GM18868 (cell line): ENCODE data around the gene LGALS8.
"Not testable (repeated sequence)": the region's sequence is repeated elsewhere in the genome, so short reads cannot be mapped to it uniquely, and the experiment has no call there.

Experiments
- ATAC-seq: cut with Tn5 transposase; IDR thresholded peaks from one replicate; pipeline ENCODE4 v1.9.1; 2021; ENCODE audit warnings: mild to moderate bottlenecking, moderate library complexity; ENCODE audit not compliant: unreplicated experiment

The LGALS8 gene

GRCh38 chr1:236536540-236536939 is 12.8 kb downstream of the LGALS8 start:
- ATAC-seq: no peak

DNA sequence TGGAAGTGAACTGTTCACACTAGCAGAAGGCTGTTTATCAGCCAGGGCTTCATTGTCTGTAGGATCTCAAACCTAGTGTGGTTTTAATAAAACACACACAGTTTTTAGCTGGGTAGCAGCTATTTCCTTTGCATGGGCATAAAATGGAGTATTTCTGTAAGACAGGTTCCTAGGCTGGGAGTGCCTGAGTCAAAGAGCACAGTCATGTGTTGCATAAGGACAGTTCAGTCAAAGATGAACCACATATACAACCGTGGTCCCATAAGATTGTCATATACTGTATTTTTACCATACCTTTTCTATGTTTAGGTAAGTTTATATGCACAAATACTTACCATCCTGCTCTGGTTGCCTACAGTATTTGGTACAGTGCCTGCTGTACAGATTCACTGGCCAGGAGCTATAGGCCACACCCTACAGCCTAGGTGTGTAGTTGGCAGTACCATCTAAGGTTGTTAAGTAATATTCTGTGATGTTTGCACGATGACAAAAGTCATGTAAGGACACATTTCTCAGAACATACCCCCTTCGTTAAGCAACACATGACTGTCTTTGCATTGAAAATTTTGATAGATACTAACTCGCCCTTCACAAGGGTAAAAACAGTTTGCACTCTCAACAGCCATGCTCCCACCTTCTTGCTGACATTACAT is 17.2 kb downstream of the LGALS8 start:
- no peak for ATAC-seq

- no peak for ATAC-seq
Measured at GRCh38 chr1:236541710-236542109, 17.9 kb downstream of the LGALS8 start.

- ATAC-seq: no peak
Measured at GRCh38 chr1:236543065-236543669, 19.4 kb downstream of the LGALS8 start.

DNA sequence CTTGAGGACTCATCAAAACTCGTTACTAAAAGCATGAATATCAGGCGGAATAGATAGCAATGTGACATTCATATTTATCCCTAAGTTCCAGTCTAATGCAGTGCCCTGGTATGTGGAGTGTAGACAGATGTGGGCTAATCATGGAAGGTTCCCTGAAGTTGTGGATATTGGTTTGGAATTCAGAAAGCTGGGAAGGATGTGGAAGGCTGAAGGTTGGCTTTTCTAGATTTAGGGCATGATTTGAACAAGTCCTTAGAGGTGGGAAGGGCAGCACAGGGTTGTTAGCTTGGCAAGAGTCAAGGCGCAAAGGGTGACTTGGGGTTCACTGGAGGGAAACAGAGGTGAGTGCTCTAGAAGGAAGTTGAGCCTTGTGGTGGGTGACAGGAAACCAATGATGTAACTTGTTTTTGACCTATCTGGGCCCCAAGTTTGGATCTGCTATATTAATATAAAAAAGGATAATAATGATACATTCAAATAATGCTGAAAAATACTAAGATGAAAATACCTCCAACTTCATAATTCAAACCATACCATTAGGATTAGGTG is 21.9 kb downstream of the LGALS8 start:
- no peak for ATAC-seq

GRCh38 chr1:236548452-236548851 is 24.7 kb downstream of the LGALS8 start:
- ATAC-seq: no peak

- ATAC-seq: no peak
Measured at GRCh38 chr1:236550961-236551851, 27.4 kb downstream of the LGALS8 start.

- ATAC-seq: no peak
Measured at GRCh38 chr1:236552096-236552495, 28.3 kb downstream of the LGALS8 start.

- ATAC-seq: no peak
Measured at GRCh38 chr1:236552901-236553300, 29.1 kb downstream of the LGALS8 start.

- ATAC-seq: no peak
Measured at GRCh38 chr1:236553370-236553769, 29.6 kb downstream of the LGALS8 start.

DNA sequence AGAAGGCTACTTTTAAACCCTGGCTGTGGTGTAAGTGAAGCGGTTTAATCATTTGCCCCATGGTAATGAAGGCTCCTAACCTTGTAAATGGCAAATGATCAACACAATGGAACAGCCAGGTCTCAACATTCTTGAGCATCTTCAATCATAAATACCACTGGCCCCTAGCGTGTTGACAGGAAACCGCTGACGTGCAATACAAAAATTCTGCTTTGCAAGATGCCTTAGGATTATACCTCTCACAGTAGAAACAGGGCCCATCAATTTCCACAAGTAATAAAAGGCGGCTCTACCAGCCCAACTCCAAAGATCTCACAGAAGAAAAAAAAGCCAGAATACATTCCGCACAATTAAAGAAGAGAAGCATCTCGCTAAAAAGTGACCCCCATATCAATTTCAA is 32.8 kb downstream of the LGALS8 start:
- ATAC-seq: no peak

- ATAC-seq: no peak
Measured at GRCh38 chr1:236558081-236558480, 34.3 kb downstream of the LGALS8 start.

DNA sequence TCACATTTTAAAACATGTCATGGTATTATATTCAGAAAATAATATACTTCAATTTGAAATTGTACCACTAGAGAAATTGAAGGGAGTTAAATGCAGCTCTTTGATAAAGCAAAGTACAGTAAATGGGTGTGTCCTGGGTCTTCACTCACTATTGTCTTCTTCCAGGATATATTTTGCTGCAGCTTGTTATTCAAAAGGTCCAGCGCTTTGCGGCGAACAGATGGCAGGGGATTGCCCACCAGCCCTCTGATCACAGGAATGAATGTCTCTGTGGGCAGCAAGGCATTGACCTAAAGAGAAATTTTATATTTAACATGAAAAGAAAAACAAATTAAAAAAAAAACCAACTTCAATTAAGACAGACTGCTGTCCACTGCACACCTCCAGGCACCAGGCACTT is 35.1 kb downstream of the LGALS8 start:
- no peak for ATAC-seq

DNA sequence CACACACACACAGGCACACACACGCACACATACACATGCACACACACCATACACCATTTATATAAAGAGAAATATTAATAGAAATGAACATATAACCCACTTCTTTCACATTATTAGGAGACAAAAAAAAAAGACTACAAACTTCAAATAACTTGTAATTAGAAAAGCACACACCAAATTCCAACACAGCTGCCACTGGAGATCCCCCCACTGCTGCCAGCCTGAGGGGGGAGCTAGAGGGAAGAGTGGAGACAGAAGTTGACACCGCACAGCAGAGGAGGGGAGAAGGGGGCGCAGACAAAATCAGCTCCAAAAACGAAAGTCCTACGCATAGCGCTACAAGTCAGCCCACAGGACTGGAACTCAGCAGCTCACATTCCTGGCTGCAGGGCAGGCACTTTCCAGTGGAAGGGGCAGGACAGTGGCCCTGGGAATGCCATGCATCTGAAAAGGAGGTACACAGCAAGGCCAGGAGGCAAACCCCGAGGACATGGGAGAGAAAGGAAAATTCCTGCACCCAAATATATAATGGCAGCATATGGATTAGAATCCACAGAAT is 36.5 kb downstream of the LGALS8 start:
- ATAC-seq: no peak

DNA sequence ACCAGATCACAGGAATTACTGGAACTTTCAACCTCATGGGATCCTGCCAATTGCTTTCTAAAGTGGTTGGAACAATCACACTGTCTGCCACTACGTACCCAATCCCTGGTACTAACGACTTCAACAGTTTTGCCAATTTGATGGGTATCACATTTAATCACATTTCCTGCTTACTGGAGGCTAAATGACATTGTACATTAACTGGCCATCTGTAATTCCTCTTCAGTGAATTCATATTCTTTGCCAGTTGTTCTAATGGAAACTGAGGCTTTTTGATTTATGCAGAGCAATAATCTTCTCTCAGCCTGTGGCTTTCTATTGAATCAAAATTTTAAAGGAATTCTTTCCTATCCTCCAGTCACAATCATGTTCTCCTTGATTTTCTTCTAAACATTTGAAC is 38.2 kb downstream of the LGALS8 start:
- ATAC-seq: no peak

DNA sequence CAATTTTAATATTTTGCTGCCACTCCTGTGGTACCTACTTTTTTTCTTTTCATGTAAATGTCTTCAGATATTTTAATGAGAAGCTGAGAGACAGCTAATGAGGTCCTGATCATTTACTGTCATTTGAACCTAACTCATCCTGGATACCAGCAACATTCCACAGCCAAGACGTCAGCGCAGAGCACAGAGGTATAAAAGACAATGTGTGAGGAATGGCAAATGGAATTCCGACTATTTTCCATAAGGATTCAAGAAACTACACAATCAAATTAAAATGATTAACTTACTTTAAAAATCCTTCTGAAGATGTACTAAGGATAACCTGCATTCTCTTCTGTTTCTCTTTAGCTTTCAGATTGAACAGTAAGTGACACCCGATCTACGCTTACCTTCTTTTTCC is 41.7 kb downstream of the LGALS8 start:
- no peak for ATAC-seq

DNA sequence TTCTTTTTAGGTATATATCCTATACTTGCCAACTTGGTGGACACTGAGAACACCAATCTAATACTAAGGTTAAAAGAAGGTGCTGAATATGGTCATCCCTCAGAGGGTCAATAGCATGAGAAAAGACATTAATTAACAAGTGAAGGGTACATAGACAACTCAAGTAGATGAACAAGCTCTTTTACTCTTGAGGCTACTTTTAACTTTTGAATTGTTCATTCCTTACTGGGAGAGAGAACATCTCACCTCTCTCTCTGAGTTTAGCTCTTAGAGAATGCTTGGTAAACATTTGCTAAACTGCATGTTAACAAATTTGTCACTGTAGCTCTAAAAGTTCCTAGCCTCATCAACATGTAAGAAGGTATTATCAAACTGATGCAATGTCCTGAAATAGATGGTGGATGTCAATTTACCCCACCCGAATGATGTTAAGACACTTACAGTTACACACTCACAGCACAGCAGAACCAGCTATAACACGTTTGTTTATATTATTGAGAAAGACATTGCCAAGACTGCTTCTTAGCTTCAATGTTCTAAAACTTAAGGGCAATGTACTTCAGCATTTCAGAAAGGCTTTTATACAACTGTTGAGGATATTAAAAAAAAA is 44.6 kb downstream of the LGALS8 start:
- no peak for ATAC-seq

DNA sequence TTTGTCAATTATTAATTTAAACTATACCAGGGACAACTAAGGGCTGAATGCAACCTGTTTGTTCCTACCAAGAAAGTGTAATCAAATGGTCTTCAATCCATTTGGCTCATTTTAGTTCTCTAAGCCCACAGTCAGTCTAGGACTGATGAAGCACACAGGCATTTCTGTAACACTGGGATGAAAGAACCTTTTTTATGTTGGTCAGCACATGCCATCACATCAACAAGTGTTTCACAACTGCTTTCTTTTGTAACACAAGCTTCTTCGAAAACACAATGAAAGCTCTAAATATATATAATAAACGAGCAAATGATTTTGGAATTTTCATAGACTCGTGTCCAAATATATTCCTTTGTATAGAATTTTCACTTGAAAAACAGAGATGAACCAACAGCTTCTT is 51.7 kb downstream of the LGALS8 start:
- no peak for ATAC-seq

GRCh38 chr1:236576004-236576403 is 52.2 kb downstream of the LGALS8 start:
- ATAC-seq: no peak

- ATAC-seq: not testable (repeated sequence)
Measured at GRCh38 chr1:236577041-236577440, 53.3 kb downstream of the LGALS8 start.

GRCh38 chr1:236578661-236579060 is 54.9 kb downstream of the LGALS8 start:
- no peak for ATAC-seq
